HG03432 (cell line): Measurements from ENCODE around the gene EXOC4.
"Not testable (repeated sequence)": the region's sequence is repeated elsewhere in the genome, so short reads cannot be mapped to it uniquely, and the experiment has no call there.

Experiments
- ATAC-seq: cut with Tn5 transposase; IDR thresholded peaks from one replicate; pipeline ENCODE4 v1.9.1; 2021; ENCODE audit warnings: mild to moderate bottlenecking, moderate library complexity; ENCODE audit not compliant: unreplicated experiment

Gene EXOC4

GRCh38 chr7:133904776-133905175 lies 651.9 kb downstream of the EXOC4 start:
- ATAC-seq: no peak

DNA sequence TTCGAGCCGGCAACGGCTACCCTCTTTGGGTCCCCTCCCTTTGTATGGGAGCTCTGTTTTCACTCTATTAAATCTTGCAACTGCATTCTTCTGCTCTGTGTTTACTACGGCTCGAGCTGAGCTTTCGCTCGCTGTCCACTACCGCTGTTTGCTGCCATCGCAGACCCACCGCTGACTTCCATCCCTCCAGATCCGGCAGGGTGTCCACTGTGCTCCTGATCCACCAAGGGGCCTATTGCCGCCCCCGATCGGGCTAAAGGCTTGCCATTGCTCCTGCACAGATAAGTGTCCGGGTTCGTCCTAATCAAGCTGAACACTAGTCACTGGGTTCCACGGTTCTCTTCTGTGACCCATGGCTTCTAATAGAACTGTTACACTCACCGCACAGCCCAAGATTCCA lies 653.7 kb downstream of the EXOC4 start:
- ATAC-seq: not testable (repeated sequence)

GRCh38 chr7:133910761-133911160 lies 657.9 kb downstream of the EXOC4 start:
- no peak for ATAC-seq

GRCh38 chr7:133911724-133912123 lies 658.8 kb downstream of the EXOC4 start:
- no peak for ATAC-seq

DNA sequence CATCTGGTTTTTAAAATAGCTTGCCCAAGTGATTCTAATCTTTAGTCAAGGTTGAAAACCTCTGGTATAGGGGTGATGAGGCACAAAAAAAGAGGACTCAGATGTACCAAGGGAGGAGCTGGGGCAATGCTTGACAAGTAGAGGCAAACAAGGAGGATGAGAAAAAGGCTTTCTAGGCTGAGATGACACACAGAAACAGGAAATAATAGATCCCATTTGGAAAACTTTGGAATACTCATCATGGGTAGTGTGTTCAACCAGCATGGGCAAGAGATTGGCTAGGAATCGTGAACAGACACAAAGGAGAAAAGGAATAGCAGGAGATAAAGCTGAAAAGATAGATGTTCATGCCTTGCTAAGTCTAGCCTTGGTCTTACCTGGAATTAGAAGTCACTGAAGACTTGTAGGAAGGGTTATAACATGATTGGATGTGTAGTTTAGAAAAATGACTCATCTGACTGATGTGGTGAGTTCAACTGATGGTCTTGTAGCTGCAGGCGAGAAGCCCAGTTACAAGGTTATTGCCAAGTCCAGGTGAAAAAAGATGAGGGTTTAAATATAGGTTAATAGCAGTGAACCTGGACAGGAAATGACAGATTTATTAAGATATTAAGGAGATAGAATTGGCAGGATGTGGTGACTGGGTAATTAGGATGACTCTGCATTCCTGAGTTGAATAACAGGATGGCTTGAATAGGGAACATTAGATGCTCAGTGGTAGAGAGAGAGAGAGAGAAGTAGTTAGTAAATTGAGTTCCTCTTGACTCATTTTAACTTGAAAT lies 660.2 kb downstream of the EXOC4 start:
- no peak for ATAC-seq

- no peak for ATAC-seq
Observed at GRCh38 chr7:133916621-133917020, 663.7 kb downstream of the EXOC4 start.

GRCh38 chr7:133919810-133920209 lies 666.9 kb downstream of the EXOC4 start:
- no peak for ATAC-seq

GRCh38 chr7:133921635-133922182 lies 668.8 kb downstream of the EXOC4 start:
- no peak for ATAC-seq

- ATAC-seq: no peak
Observed at GRCh38 chr7:133923974-133924373, 671.1 kb downstream of the EXOC4 start.

GRCh38 chr7:133931053-133931452 lies 678.2 kb downstream of the EXOC4 start:
- no peak for ATAC-seq

DNA sequence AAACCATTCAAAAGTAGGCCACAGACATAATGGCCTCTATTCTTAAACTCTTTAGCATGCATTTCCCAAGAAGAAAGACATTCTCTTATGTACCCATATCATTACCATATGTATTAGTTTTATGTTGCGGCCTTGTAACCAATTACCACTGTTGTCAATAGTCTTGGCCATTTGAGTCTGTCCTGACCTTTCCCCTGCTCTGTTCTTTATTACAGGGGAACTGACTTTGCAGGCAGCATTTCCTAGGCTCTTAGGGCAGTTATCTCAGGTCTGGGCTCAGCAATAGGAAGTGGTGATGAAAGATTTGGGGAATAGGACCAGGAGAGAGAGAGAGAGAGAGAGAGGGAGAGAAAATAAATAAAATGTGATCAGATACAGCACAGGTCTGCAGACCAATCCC lies 679.7 kb downstream of the EXOC4 start:
- no peak for ATAC-seq

- ATAC-seq: no peak
Observed at GRCh38 chr7:133934262-133934976, 681.5 kb downstream of the EXOC4 start.

DNA sequence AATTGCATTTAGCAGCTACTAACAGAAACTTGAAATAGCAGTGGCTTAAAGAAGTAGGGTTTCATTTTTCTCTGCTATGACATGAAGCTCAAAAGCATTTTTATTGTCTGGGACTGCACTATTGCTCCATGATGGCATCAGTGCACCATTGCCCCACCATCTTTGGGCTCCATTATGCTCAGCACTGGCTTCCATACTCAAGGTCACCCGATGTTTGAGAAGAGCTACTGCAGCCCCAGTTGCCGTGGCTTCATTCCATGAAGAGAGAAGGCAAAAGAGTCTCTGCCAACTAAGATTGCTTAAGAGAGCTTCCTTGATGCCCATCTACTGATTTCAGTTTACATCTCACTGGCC lies 682.1 kb downstream of the EXOC4 start:
- ATAC-seq: no peak

GRCh38 chr7:133936074-133936473 lies 683.2 kb downstream of the EXOC4 start:
- no peak for ATAC-seq

GRCh38 chr7:133937786-133938185 lies 684.9 kb downstream of the EXOC4 start:
- no peak for ATAC-seq

DNA sequence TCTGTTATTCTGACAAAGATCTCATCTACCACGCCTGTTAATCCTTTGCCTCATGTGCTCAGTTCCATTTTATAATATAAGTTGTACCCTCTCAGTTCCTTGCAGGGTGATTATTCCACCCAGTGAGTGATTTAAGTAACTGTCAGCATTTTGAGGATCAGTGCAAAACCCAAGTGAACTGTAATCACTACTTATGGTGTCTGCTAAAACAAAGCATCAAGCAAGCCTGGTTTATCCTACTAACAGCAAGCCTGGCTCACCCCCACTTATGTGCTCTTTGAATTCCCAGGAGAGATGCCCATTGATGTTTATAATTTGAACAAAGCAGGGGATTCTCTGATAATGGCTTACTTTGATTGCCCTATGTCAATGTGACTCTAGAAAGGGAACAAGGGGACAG lies 687.5 kb downstream of the EXOC4 start:
- no peak for ATAC-seq

GRCh38 chr7:133941496-133941895 lies 688.6 kb downstream of the EXOC4 start:
- ATAC-seq: no peak

DNA sequence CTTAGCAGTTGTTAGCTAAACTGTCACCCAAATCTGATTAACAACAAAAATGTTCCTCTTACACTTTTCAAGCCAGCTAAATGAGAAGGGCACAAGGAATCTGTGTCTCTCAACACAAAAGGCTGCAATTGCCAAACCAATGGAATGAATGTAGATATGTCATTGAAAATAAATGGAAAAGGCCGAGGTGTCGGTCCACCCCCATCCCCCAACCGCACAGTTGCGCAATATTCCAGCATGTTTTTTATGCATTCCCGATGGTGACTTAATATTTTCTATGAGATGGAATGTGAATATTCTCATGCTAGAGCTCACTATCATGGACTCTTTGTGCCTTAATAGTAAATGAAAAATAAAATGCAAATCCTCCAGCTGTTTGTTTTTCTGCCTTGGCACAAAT lies 692.6 kb downstream of the EXOC4 start:
- no peak for ATAC-seq

- no peak for ATAC-seq
Observed at GRCh38 chr7:133947458-133948254, 694.8 kb downstream of the EXOC4 start.

DNA sequence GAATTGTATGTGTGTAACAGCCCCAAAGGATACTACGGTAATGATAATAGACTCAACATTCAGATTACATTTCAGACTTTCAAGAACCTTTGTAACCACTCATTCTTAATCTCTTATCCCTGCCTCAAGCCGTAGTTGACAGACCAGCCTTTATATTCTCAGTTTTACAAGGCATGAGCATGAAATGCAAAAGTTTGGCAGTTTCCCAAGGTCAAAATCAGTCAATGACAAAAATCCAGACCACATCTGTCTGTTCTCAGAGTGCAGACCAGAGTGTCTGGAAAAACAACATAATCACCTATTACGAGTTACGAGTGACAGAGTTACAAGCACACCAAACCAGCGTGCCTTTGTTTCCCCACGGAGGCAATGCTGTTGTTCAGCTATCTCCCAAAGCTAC lies 695.7 kb downstream of the EXOC4 start:
- no peak for ATAC-seq

GRCh38 chr7:133950855-133951254 lies 698.0 kb downstream of the EXOC4 start:
- no peak for ATAC-seq
